SK-N-SH treated with all-trans-retinoic acid at 6 μM for 48 hours (cell line): ENCODE results near the gene ME2.

Source experiments
- ATAC-seq: fragments of 200-7000 bp; cut with Tn5 transposase; 3 replicates; pipeline ENCODE4 v1.9.1; 2020; ENCODE audit warnings: mild to moderate bottlenecking, moderate library complexity
- ARNTL ChIP-seq: fragments of 450-650 bp; formaldehyde crosslinking; IDR thresholded peaks from 2 replicates; pipeline ENCODE4 v1.5.0; 2020; ENCODE audit warnings: low read depth, mild to moderate bottlenecking, moderate library complexity, borderline replicate concordance
- BACH2 ChIP-seq: fragments of 250-450 bp; sonication (Bioruptor Pico); IDR thresholded peaks from 2 replicates; pipeline ENCODE4 v1.9.0; 2021; ENCODE audit warnings: mild to moderate bottlenecking, borderline replicate concordance
- CREB5 ChIP-seq: fragments of 250-450 bp; sonication (Bioruptor Pico); IDR thresholded peaks from 2 replicates; pipeline ENCODE4 v1.5.1; 2020; ENCODE audit warnings: low read depth, mild to moderate bottlenecking, moderate library complexity
- CSDC2 ChIP-seq: fragments of 250-450 bp; sonication (Bioruptor Pico); IDR thresholded peaks from 2 replicates; pipeline ENCODE4 v1.5.0; 2020; ENCODE audit warnings: mild to moderate bottlenecking, moderate library complexity
- CSRNP3 ChIP-seq: fragments of 250-450 bp; sonication (Bioruptor Pico); IDR thresholded peaks from 2 replicates; pipeline ENCODE4 v1.5.1; 2021; ENCODE audit warnings: mild to moderate bottlenecking, moderate library complexity
- ESRRG ChIP-seq: fragments of 250-450 bp; sonication (Bioruptor Pico); IDR thresholded peaks from 2 replicates; pipeline ENCODE4 v1.6.1; 2021; ENCODE audit warnings: mild to moderate bottlenecking
- GLIS3 ChIP-seq: fragments of 250-450 bp; sonication (Bioruptor Pico); IDR thresholded peaks from 2 replicates; pipeline ENCODE4 v1.5.0; 2020; ENCODE audit warnings: mild to moderate bottlenecking, moderate library complexity
- ISL1 ChIP-seq: fragments of 250-450 bp; sonication (Bioruptor Pico); IDR thresholded peaks from 2 replicates; pipeline ENCODE4 v2.1.2; 2022; ENCODE audit warnings: mild to moderate bottlenecking, moderate library complexity
- OSR1 ChIP-seq: fragments of 250-450 bp; sonication (Bioruptor Pico); IDR thresholded peaks from 2 replicates; pipeline ENCODE4 v1.8.0; 2022; ENCODE audit warnings: moderate library complexity, mild to moderate bottlenecking, inconsistent platforms
- PATZ1 ChIP-seq: fragments of 250-450 bp; sonication (Bioruptor Pico); IDR thresholded peaks from 2 replicates; pipeline ENCODE4 v1.8.0; 2020; ENCODE audit warnings: mild to moderate bottlenecking, moderate library complexity, borderline replicate concordance
- POU6F1 ChIP-seq: fragments of 250-450 bp; sonication (Bioruptor Pico); IDR thresholded peaks from 2 replicates; pipeline ENCODE4 v1.8.0; 2021; ENCODE audit warnings: low read depth, mild to moderate bottlenecking, moderate library complexity, borderline replicate concordance
- PPARA ChIP-seq: fragments of 250-450 bp; sonication (Bioruptor Pico); IDR thresholded peaks from 2 replicates; pipeline ENCODE4 v1.5.0; 2020; ENCODE audit warnings: mild to moderate bottlenecking, borderline replicate concordance
- SNAI2 ChIP-seq: fragments of 250-450 bp; sonication (Bioruptor Pico); IDR thresholded peaks from 2 replicates; pipeline ENCODE4 v1.5.0; 2020; ENCODE audit warnings: mild to moderate bottlenecking, moderate library complexity
- TCF4 ChIP-seq: fragments of 250-450 bp; sonication (Bioruptor Pico); IDR thresholded peaks from 2 replicates; pipeline ENCODE4 v1.8.0; 2021; ENCODE audit warnings: mild to moderate bottlenecking, moderate library complexity, borderline replicate concordance
- TOX ChIP-seq: fragments of 250-450 bp; sonication (Bioruptor Pico); IDR thresholded peaks from 2 replicates; pipeline ENCODE4 v1.8.0; 2021; ENCODE audit warnings: mild to moderate bottlenecking, moderate library complexity, borderline replicate concordance
- TSHZ2 ChIP-seq: fragments of 250-450 bp; sonication (Bioruptor Pico); IDR thresholded peaks from 2 replicates; pipeline ENCODE4 v1.5.0; 2020; ENCODE audit warnings: mild to moderate bottlenecking, moderate library complexity
- ZC3H10 ChIP-seq: fragments of 250-450 bp; sonication (Bioruptor Pico); IDR thresholded peaks from 2 replicates; pipeline ENCODE4 v1.5.1; 2021; ENCODE audit warnings: mild to moderate bottlenecking, moderate library complexity
- ZFP3 ChIP-seq: fragments of 250-450 bp; sonication (Bioruptor Pico); IDR thresholded peaks from 2 replicates; pipeline ENCODE4 v1.5.0; 2020; ENCODE audit warnings: mild to moderate bottlenecking, moderate library complexity
- ZFP30 ChIP-seq: fragments of 450-650 bp; formaldehyde crosslinking; IDR thresholded peaks from 2 replicates; pipeline ENCODE4 v1.5.0; 2022; ENCODE audit warnings: mild to moderate bottlenecking, moderate library complexity
- ZNF565 ChIP-seq: fragments of 450-650 bp; formaldehyde crosslinking; conservative IDR thresholded peaks from 2 replicates; pipeline ENCODE4 v1.5.0; 2020; ENCODE audit warnings: low read depth, mild to moderate bottlenecking, moderate library complexity
- ZNF70 ChIP-seq: fragments of 450-650 bp; formaldehyde crosslinking; IDR thresholded peaks from 2 replicates; pipeline ENCODE4 v1.5.0; 2020; ENCODE audit warnings: mild to moderate bottlenecking, moderate library complexity
- ZNF8 ChIP-seq: fragments of 450-650 bp; formaldehyde crosslinking; IDR thresholded peaks from 2 replicates; pipeline ENCODE4 v1.5.0; 2020; ENCODE audit warnings: mild to moderate bottlenecking, moderate library complexity

The ME2 gene

GRCh38 chr18:50917021-50917420 is 38.1 kb downstream of the ME2 start:
- TF ChIP-seq OSR1 = no peak
- TF ChIP-seq ISL1 (CRISPR knock-in tag) = peak; percentile 64
- ATAC-seq = no peak

GRCh38 chr18:50918153-50918552 is 39.2 kb downstream of the ME2 start:
- ATAC-seq = no peak
- TF ChIP-seq ZNF70 (CRISPR knock-in tag) (no peak), ZNF8 (CRISPR knock-in tag) (no peak), GLIS3 (CRISPR knock-in tag) (no peak), CSRNP3 (CRISPR knock-in tag) (no peak), BACH2 (CRISPR knock-in tag) (no peak), ESRRG (CRISPR knock-in tag) (no peak), TCF4 (CRISPR knock-in tag) (no peak), ZC3H10 (CRISPR knock-in tag) (no peak)

GRCh38 chr18:50924372-50924771 is 45.5 kb downstream of the ME2 start:
- ATAC-seq = no peak
- no peak for TF ChIP-seq ZFP30 (CRISPR knock-in tag)
- no peak for TF ChIP-seq ZNF565 (CRISPR knock-in tag)

GRCh38 chr18:50926521-50926920 is 47.6 kb downstream of the ME2 start:
- no peak for ATAC-seq
- TF ChIP-seq PPARA (CRISPR knock-in tag) (no peak), CSRNP3 (CRISPR knock-in tag) (no peak), ESRRG (CRISPR knock-in tag) (no peak), ZNF8 (CRISPR knock-in tag) (0 out of 2 replicates have a peak, but pooled peaks have one; percentile 13), TSHZ2 (CRISPR knock-in tag) (no peak), ZFP3 (CRISPR knock-in tag) (no peak), CSDC2 (CRISPR knock-in tag) (no peak), SNAI2 (CRISPR knock-in tag) (no peak), PATZ1 (CRISPR knock-in tag) (no peak), ZFP30 (CRISPR knock-in tag) (peak; percentile 100)
- TF ChIP-seq, all 23 proteins: peak for 2

- no peak for ATAC-seq
- TF ChIP-seq ESRRG (CRISPR knock-in tag) = no peak
- no peak for TF ChIP-seq BACH2 (CRISPR knock-in tag)
- no peak for TF ChIP-seq TOX (CRISPR knock-in tag)
- TF ChIP-seq ZNF565 (CRISPR knock-in tag) = no peak
- no peak for TF ChIP-seq TCF4 (CRISPR knock-in tag)
- TF ChIP-seq ARNTL = no peak
- no peak for TF ChIP-seq POU6F1 (CRISPR knock-in tag)
- TF ChIP-seq ISL1 (CRISPR knock-in tag) = no peak
- TF ChIP-seq ZFP30 (CRISPR knock-in tag) = no peak
- TF ChIP-seq CREB5 (CRISPR knock-in tag) = no peak
- no peak for TF ChIP-seq CSDC2 (CRISPR knock-in tag)
Observed at GRCh38 chr18:50928551-50928950, 49.6 kb downstream of the ME2 start.
